Diencephalon (tissue), 1 donor: ENCODE results near the gene SEMA3D. TPM values are rescaled to one million over a fixed set of nuclear protein-coding genes. Genes with fewer than 3 reads are reported as not detected.

ENCODE experiments used
- total RNA-seq: library from RNA; depleted of rRNA; stranded (reverse); fragments of >200 nt; gene quantifications from one replicate; pipeline ENCODE4 v1.2.3, GENCODE V29; 2014

Gene SEMA3D
- 10.1 TPM for total RNA-seq

DNA sequence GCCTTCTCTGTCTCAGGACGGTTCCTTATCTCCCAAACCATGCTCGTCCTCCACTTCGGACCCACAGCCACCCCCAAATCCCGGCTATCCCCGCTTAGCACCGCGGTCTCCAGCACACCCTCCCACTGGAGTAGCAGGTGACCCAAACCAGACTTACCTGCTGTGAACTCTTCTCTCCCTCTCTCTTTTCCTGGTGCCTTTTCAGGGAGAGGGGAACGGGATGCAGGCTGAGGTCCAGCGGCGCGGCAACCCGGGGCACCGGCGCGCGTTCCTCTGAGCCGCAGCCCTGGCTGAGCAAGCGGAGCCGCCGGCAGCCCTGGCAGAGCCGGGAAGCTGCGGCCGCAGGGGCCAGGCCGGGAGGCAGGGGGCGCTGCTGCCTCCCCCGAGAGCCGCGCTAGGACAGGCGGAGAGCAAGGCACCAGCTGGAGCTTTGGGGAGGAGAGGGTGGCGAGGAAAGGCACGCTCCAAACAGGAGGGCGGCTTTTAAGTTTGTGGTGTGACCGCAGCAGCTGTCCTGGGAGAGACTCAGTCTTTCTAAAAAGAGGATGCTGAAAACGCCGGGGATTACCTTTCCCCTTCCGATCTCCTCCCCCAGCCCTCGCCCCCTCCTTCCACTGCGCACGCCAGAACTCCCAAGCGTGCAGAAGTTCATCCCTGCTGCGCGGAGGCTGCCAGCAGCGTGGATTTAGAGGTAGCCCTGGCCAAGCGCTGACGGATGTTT, at the start of gene SEMA3D:
Gene SEMA3D, minus strand, starts transcription at position 536 of the 721 bp plus-strand sequence. CDS start 65,165 bp downstream, outside the sequence.

